NCI-H187 treated with DMSO at 0.1 percent for 48 hours (cell line): ENCODE data around the gene GNG12.

Source experiments
- DNase-seq: peaks from one replicate; lab custom pipeline; 2025; lab: John Stamatoyannopoulos, UW

The GNG12 gene

GRCh38 chr1:67815303-67816094 lies 17.8 kb downstream of the GNG12 start:
- DNase-seq, result no peak

- no peak for DNase-seq
Measured at GRCh38 chr1:67814121-67814772, 19.0 kb downstream of the GNG12 start.

- no peak for DNase-seq
Measured at GRCh38 chr1:67812226-67812625, 21.0 kb downstream of the GNG12 start.

- no peak for DNase-seq
Measured at GRCh38 chr1:67811781-67812180, 21.5 kb downstream of the GNG12 start.

DNA sequence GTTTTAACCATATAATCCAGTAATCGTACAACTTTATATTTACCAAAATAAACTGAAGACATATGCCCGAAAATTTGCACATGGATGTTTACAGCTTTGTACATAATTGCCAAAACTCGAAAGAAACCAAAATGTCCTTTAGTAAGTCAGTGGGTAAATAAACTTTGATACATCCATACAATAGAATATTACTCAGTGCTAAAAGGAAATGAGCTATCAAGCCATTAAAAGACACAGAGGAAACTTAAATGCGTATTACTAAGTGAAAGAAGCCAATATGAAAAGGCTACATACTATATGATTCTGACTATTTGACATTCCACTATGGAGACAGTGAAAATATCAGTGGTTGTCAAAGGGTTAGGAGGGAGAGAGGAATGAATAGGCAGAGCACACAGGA lies 23.4 kb downstream of the GNG12 start:
- DNase-seq, result no peak

- no peak for DNase-seq
Measured at GRCh38 chr1:67807282-67807681, 26.0 kb downstream of the GNG12 start.

GRCh38 chr1:67804710-67805109 lies 28.6 kb downstream of the GNG12 start:
- no peak for DNase-seq

DNA sequence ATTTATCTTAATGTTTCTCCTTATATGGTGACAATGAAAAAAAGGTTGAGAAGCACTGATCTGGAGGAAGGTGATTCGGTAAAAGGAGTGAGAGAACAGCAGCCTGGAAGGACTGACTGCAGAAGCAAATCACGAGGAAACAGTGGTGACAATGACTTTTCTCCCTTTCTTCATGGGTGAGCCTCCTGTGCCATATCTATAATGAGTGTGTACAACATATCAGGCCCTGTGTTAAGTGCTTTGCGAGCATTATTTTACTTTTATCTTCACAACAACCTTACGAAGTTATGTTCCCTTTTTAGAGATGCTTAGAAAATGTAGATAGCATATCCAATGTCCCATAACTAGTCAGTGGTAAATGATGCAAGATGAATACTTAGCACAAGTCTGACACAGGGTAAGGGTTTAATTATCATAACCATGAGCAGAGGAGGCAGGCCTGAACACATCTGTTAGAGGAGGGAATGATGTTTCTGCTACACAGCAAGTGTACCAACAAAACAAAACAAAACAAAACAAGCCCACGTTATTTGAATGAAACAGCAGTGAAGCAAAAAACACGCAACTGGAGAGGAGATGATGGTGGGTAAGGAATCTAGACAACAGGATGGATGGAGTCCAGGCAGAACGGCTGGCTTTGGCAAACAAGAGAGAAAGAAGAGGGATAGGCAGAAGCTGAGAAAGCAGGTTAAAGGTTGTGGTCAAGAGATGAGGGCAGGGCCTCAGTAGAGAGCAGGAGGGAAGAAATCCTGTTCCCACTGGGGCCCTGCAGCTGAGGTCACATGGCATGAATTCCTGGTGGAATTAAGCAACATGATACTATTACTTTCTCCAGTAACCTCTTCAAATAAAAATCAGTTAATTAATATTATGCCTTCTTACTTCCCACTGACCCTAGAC lies 29.6 kb downstream of the GNG12 start:
- no peak for DNase-seq

DNA sequence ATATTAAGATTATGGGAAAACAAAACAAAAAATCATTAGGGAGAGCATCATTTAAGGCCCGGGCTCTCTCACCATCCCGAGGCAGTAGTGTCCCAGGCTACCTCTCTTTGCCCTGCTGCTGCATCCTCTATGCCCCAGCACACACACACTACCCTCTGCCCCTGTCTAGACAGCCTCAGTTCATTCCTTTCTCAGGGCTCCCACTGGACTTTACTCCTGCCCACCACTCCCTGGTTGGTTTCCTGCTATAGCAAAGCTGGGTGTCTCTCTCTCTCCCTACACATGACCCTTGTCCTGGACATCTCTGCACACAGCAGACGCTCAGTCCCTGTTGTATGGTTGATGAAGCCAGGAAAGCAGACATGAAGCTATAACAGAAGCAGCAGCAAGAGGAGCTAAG lies 30.7 kb downstream of the GNG12 start:
- no peak for DNase-seq

DNA sequence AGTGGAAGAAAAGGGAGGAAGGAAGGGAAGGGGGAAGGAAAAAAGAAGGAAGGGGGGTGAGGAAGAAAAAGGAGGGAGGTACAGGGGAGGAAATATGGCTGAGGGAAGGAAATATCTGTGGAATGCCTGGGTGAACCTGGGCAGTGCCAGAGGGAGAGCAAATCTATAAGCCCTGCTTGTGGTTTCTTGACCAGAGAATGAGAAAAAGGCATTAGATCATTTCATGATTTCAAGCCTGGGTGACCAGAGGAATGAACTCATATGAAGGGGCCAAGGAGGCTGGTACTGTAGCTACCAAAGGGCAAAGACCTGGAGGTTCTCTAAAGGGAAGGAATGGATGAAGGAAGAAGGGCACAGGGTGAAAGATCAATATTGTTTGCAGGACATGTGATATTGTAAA lies 31.4 kb downstream of the GNG12 start:
- DNase-seq, result no peak

- DNase-seq, result no peak
Measured at GRCh38 chr1:67795179-67795912, 37.9 kb downstream of the GNG12 start.

GRCh38 chr1:67793562-67793961 lies 39.7 kb downstream of the GNG12 start:
- DNase-seq, result no peak

GRCh38 chr1:67792741-67793458 lies 40.4 kb downstream of the GNG12 start:
- no peak for DNase-seq

- no peak for DNase-seq
Measured at GRCh38 chr1:67792103-67792502, 41.2 kb downstream of the GNG12 start.

- no peak for DNase-seq
Measured at GRCh38 chr1:67791686-67792085, 41.6 kb downstream of the GNG12 start.

DNA sequence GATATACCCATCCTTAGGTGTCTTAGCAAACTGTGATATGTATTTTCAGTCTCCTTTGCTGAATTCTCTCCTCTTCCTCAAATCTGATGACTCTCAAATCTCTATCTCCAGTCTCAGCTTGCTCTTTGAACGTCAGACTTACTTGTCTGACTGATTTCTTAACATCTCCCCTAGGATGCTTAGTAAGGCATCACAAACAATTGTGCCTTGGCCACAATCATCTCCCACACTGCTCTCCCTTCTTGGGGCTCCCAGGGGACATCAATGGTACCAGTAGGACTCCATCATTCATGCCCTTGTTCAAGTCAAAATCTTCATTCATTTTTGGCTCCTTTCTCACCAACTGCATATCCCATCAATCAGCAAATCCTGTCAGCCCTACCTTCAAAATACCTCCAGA lies 42.0 kb downstream of the GNG12 start:
- DNase-seq, result no peak

GRCh38 chr1:67790201-67790692 lies 43.0 kb downstream of the GNG12 start:
- DNase-seq, result no peak

- no peak for DNase-seq
Measured at GRCh38 chr1:67789551-67789950, 43.7 kb downstream of the GNG12 start.

DNA sequence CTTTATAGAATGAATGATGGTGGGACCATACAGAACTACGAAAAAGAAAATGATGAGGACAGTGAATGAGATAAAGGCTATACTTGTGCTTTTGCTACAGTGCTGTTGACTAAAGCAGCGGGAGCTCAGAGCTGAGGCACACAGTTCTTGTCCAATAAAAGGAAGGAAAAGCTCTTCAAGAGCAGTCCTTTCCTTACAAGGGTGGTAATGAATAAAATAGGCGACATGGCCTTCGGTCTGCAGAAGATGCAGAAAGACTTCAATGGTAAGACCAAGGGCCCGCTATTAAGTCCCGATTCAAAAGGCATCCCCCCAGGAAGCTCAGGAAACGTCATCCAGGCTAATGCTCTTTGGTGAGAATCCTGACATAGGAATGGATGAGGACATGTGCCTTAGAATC lies 44.4 kb downstream of the GNG12 start:
- DNase-seq, result no peak

DNA sequence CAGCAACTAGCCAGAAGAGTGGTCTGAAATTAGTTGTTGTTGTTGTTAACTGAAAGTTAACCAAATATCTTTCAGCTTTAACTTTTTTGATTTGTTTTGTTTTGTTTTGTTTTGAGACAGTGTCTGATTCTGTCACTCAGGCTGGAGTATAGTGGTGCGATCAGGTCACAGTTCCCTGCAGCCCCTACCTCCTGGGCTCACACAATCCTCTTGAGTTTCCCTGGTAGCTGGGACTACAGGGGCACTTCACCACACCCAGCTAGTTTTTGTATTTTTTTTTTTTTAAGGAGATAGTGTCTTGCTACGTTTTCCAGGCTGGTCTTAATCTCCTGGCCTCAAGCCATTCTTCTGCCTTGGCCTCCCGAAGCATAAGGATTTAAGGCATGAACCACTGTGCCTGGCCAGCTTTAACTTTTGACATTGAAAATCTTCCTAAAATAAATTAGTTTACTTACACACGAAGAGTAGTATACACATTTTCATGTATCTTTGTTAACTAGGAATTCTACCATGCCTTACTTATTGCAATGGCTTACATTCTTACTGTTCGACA lies 45.0 kb downstream of the GNG12 start:
- no peak for DNase-seq

DNA sequence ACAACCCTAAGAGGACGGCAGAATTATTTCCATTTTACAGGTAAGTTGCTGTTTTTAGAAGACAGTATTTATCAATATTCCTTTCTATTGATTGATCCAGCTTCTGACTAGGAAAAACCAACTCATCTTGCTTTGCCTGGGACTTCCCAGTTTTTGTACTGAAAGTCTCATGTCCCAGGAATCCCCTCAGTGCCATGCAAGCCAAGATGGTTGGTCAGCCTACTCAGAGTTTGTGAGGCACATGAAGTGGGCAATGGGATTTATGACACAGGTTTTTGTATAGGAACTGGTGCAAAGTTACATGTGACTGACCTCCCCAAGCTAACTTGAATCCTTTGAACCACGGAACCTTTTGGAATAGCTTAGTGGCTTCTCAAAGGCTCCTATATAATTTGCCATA lies 45.5 kb downstream of the GNG12 start:
- no peak for DNase-seq
